HepG2 (cell line): ENCODE results near the gene ZNF831.

Source experiments
- GATAD2A ChIP-seq: IDR thresholded peaks from 2 replicates; pipeline ENCODE4 v1.6.1; 2016
- RFX5 ChIP-seq: IDR thresholded peaks from 2 replicates; pipeline ENCODE4 v1.6.1; 2011; ENCODE audit warnings: low read depth, low read length, improper control_type of control experiment
- ZNF3 ChIP-seq: IDR thresholded peaks from 2 replicates; pipeline ENCODE4 v1.7.0; 2017; ENCODE audit warnings: inconsistent platforms

DNA sequence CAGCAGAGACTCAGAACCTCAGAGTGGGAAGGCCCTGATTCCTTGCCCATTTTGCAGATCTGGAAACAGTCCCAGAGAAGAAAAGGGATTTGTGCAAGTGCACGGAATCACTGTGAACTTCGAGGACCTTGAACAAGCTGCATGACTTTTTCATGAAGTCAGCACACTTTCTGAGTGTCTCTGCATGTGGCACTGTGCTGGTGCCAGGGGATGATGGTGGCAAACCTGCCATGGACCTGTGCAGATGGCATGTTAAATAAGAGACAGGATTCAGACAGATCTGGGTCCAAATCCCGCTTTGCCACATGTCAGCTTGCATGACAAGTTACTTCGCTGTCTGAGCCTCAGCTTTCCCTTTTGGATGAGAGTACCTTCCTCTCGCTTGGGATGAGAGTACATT lies 26.8 kb downstream of the ZNF831 start:
- no peak for TF ChIP-seq GATAD2A
- TF ChIP-seq ZNF3 (CRISPR knock-in tag), result no peak
- TF ChIP-seq RFX5, result no peak
